ENCODE results near the gene LRBA.
"Not testable (repeated sequence)": the region's sequence is repeated elsewhere in the genome, so short reads cannot be mapped to it uniquely, and the experiment has no call there.

- not testable (repeated sequence) for TF ChIP-seq EZH2 (IDR thresholded peaks at IDR 0.05; ENCODE audit: borderline replicate concordance, low read depth, low read length, severe bottlenecking); CTCF (IDR thresholded peaks at IDR 0.05; ENCODE audit: borderline replicate concordance, extremely low read depth, low read length, poor library complexity, severe bottlenecking)
Observed at GRCh38 chr4:150658258-150658657, 356.8 kb downstream of the LRBA start.
